ENCODE results near the gene SMIM38.

The SMIM38 gene

GRCh38 chr11:69167916-69168691 is 12.4 kb downstream of the SMIM38 start:
- no peak overlapping the region for H3K4me3 ChIP-seq (ENCODE audit: low read depth, low read length)
- no peak for TF ChIP-seq CTCF (IDR thresholded peaks at IDR 0.05; ENCODE audit: low read depth, low read length)

GRCh38 chr11:69169479-69169878 is 13.7 kb downstream of the SMIM38 start:
- TF ChIP-seq CTCF (IDR thresholded peaks at IDR 0.05; ENCODE audit: low read depth, low read length) = no peak
- H3K4me3 ChIP-seq (ENCODE audit: low read depth, low read length) = no peak overlapping the region

- no peak for TF ChIP-seq CTCF (IDR thresholded peaks at IDR 0.05; ENCODE audit: low read depth, low read length)
- H3K4me3 ChIP-seq (ENCODE audit: low read depth, low read length) = no peak overlapping the region
Measured at GRCh38 chr11:69170704-69171103, 15.0 kb downstream of the SMIM38 start.

- H3K4me3 ChIP-seq (ENCODE audit: low read depth, low read length) = no peak overlapping the region
- TF ChIP-seq CTCF (IDR thresholded peaks at IDR 0.05; ENCODE audit: low read depth, low read length) = no peak
Measured at GRCh38 chr11:69171476-69172240, 15.9 kb downstream of the SMIM38 start.

GRCh38 chr11:69172674-69173073 is 16.9 kb downstream of the SMIM38 start:
- TF ChIP-seq CTCF (IDR thresholded peaks at IDR 0.05; ENCODE audit: low read depth, low read length) = no peak
- H3K4me3 ChIP-seq (ENCODE audit: low read depth, low read length) = no peak overlapping the region

GRCh38 chr11:69173331-69173730 is 17.6 kb downstream of the SMIM38 start:
- TF ChIP-seq CTCF (IDR thresholded peaks at IDR 0.05; ENCODE audit: low read depth, low read length) = no peak
- no peak overlapping the region for H3K4me3 ChIP-seq (ENCODE audit: low read depth, low read length)

Data from WI38 (cell line).